GM13977 (cell line): ENCODE measurements around the gene GFOD2.

ENCODE experiments used
- DNase-seq: peaks from one replicate; pipeline ENCODE4 v3.0.0; 2012; ENCODE audit warnings: low spot score
- CTCF ChIP-seq: IDR thresholded peaks from 2 replicates; pipeline ENCODE4 v1.5.1; 2012; ENCODE audit warnings: mild to moderate bottlenecking, control low read depth; ENCODE audit not compliant: insufficient read depth; ENCODE audit errors: extremely low read depth, missing control alignments
- in situ Hi-C: fragments of 300-500 bp; cut with MboI; formaldehyde crosslinking; loops from one replicate; pipeline ENCODE4 v1.12.0; 2022; ENCODE audit warnings: low sequenced_read_pairs, low pct_unique_long_range_greater_than_20kb, mixed read lengths, inconsistent platforms; ENCODE audit not compliant: unreplicated experiment

GFOD2 gene

GRCh38 chr16:67734731-67735201 lies 15.7 kb upstream of the GFOD2 start:
- TF ChIP-seq CTCF: no peak
- DNase-seq: no peak
- in situ Hi-C loops: no loop called here

GRCh38 chr16:67733734-67734470 lies 14.8 kb upstream of the GFOD2 start:
- in situ Hi-C loops: no loop called here
- DNase-seq: no peak
- TF ChIP-seq CTCF: no peak

DNA sequence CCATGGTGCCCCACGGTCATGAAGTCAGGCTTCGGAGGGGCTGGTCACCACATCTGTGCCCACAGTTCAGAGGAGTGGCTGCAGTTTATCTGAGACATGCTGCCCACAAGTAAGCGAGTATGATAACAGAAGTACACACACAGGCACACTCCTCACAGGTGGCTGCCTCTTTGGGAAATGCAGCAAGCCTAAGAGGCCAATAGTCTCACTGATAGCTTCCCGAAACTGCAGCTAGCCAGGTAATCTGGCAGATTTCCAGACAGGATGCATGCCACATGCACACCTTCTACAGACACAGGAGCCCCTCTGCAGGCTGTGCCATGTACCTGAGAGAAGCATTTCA lies 12.6 kb upstream of the GFOD2 start:
- no peak for DNase-seq
- no peak for TF ChIP-seq CTCF
- in situ Hi-C loops: no loop called here

GRCh38 chr16:67731071-67731752 lies 12.1 kb upstream of the GFOD2 start:
- in situ Hi-C loops: no loop called here
- no peak for DNase-seq
- TF ChIP-seq CTCF: no peak

DNA sequence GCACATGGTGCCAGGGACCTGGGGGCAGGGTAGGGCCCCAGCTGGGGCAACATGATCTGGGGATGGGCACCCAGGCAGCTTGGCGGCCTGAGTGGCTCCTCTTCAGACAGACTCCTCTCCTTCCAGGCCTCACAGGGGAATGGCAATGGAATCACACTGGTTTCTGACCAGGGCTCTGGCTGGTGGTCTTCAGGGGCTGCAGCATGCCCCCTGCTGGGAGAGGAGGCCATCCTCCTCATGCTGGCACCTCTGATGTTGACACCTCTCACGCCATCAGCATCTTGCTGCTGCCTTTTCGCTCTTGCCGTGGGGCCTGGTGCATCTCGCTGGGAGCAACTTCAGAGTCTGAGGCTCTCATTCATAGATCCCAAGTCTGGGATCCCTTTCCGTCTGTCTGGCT lies 11.2 kb upstream of the GFOD2 start:
- no peak for TF ChIP-seq CTCF
- DNase-seq: no peak
- in situ Hi-C loops: no loop called here

DNA sequence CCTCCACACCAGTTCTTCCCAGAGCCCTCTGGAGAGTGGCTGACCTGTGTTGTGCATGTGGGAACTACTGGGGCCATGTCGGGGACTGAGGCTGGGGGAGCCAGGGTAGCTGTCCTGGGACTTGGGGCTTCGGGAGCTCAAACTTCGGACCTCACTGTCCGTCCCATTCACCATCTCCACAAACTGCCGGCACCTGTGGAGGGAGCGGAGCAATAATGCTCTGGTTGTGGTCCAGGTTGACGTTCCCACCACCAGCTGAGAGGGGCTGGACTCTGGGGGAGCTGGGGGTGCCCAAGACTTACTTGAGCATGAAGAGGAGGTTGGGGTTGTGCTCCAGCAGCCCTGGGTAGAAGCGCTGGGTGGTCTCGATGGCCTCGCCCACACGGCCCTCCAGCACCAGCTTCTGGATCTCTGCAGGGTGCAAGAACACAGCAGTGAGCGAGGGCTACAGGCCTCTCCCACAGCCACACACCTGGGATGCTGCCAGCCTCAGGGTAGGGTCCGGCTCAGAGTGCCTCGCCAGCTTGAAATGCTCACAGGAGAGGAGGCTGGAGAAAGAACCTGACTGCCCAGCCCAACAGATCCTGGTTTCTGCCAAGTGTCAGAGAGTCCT lies 10.6 kb upstream of the GFOD2 start:
- no peak for DNase-seq
- in situ Hi-C loops: no loop called here
- TF ChIP-seq CTCF: no peak
